NCI-H2227 (cell line): ENCODE data around the gene GALNT10.

Experiments used
- DNase-seq: peaks from one replicate; lab custom pipeline; 2025; ENCODE audit not compliant: unreplicated experiment; lab: John Stamatoyannopoulos, UW

The GALNT10 gene

GRCh38 chr5:154230526-154230925 is 40.0 kb downstream of the GALNT10 start:
- DNase-seq: no peak

DNA sequence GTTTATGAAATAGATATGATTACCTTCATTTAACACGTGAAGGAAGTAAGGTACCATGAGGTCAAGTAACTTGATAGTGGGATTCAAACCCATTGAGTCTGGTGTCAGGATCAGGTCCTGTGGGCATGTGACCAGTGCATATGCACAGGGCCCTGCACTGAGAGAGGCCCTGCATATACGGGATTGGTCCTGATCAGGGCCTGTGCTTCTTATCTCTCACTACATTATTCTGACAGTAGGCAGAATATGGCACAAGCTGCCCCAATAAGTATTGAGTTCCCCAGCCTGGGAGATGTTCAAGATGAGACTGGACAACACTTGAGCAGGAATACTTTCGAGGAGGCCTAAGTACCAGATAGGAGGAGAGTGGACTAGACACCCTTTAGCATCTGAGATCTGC is 44.0 kb downstream of the GALNT10 start:
- DNase-seq: no peak

GRCh38 chr5:154236011-154236410 is 45.5 kb downstream of the GALNT10 start:
- no peak for DNase-seq

GRCh38 chr5:154236536-154237375 is 46.2 kb downstream of the GALNT10 start:
- no peak for DNase-seq

GRCh38 chr5:154237376-154237743 is 46.8 kb downstream of the GALNT10 start:
- DNase-seq: no peak

DNA sequence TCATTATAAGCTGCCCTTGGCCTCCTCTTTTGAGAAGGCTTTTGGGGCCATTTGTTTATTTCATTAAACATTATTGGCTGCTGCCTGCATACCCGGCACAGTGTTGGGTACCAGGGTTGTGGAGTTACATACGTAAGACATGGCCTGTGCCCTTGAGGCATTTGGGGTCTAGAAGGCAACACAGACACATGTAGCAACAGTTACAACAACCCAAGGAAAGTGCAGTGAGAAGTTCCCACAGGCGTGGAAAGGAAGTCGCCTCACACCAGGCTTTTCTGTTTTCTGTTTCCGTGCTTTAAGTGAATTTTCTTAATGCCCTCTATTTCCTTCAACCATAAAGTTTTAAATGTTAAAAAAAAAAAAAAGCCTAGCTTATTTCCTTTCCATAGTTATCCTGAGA is 47.4 kb downstream of the GALNT10 start:
- no peak for DNase-seq

DNA sequence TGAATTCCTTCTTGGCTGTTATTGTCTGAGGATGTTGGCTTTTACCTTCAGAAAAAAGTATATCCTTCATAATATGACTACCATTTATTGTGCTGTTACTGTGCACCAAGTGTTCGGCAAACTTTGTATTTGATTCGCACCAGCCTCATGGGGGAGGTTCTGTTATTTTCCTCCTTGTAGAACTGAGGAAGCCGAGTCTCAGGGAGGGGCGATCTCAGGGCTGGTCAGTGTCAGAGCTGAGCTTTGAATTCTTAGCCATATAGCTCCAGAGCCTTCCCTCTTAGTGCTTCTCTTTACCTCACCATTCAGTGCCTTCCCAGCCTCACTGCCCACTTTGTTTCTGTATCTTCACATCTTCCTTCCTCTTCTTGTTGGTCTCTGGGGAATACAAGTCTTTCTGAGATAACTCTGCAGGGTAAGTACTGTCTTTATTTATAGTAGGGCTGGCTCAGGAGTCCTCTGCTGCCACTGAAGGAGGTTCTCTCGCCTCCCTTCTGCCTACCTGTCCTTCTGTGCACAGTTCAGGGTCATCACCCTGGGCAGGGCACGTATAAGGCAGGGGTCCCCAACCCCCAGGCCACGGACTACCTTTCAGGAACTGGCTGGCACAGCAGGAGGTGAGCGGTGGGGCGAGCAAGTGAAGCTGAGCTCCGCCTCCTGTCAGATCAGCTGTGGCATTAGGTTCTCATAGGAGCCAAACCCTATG is 48.4 kb downstream of the GALNT10 start:
- DNase-seq: no peak

- DNase-seq: no peak
Measured at GRCh38 chr5:154240595-154240994, 50.1 kb downstream of the GALNT10 start.

DNA sequence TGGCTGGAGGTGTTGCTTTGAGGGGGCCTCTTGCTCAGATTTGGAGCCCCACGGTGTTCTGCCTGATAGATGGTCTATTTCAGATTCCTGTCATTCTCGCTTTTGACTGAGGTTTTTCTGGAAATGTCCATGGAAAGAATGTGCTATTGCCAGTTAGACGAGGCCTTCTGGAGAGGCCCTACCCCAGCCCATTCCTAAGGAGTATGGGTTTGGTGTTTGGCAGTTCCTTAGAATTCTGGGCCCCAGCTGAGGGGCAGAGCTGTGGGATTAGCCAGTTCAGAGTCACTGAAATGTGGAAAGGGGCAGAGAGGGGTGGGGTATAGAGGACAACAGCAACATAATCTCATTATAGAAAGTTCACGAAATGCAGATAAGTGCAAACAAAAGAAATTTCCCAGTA is 50.5 kb downstream of the GALNT10 start:
- DNase-seq: no peak

DNA sequence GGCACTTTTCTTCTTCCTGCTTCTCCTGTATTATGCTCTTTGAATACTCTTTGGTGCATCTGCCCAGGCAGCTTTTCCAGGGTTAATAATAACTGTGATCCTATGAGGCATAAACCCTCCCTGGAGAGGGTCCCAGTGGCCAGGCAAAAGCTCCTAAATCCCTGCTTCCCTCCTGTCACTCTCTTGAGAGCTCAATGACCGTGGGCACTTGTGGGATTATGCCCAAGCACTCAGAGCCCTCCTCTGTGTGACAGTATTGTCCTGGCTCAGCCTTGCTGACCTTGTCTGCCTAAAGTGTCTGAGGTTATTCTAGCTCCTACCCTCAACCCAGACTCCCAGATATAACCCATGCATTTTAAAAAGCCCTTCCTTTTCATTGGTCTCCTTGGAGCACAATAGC is 51.9 kb downstream of the GALNT10 start:
- no peak for DNase-seq

DNA sequence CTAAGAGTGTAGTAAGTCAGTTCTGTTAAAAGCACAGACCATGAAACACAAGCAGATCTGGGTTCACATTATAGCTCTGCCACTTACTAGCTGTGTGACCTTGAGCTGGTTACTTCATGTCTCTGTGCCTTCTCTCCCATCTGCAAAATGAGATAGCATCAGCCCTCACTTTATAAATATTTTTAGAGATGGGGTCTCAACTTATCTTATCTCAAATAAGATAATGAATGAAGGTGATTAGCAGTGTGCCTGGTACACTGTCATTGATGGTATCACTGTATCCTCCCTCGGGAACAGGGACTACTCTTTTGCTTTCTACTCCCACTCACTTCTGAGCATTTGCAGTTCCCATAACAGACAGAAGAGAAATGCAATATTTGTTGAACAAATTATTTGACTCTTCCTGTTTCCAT is 52.4 kb downstream of the GALNT10 start:
- DNase-seq: no peak

- DNase-seq: no peak
Measured at GRCh38 chr5:154243736-154244135, 53.2 kb downstream of the GALNT10 start.

GRCh38 chr5:154244476-154244875 is 53.9 kb downstream of the GALNT10 start:
- DNase-seq: no peak

- no peak for DNase-seq
Measured at GRCh38 chr5:154248691-154249090, 58.2 kb downstream of the GALNT10 start.

- DNase-seq: no peak
Measured at GRCh38 chr5:154249826-154250225, 59.3 kb downstream of the GALNT10 start.

DNA sequence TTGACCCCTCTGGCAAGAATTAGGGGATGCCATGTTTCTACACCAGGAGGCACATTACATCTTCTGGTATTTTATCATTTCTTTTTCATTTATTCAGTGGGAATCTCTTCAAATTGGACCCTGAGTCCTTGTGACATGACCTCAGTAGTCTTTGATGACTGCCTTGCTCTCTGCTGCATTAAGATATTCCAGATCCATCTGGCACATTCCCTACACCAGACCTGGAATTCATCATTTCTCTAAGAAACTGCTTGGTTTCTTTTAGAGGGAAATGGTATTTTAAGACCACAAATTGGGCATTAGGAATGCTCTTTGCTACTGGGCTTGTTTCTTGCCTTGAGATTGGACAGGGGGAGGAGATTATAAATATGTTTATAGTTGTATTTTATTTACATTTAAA is 61.0 kb downstream of the GALNT10 start:
- no peak for DNase-seq

DNA sequence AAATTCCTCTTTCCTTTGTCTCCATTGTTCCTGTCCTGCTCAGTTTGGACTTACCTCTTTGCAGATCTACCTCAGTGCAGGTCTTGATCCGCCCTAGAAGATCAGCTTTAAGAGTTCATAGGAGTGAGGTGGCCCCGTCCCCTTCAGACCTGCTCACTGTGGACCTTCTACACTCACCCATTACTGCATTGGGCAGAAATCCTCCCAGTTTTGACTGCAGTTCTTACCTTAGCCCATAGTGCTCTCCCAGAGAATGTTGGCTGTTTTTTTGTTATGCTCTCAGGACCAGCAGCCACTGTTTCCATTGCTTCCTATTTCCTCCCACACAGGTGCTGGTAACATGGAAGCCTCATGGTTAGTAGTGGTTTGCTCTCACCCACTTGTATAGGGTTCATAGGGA is 63.3 kb downstream of the GALNT10 start:
- DNase-seq: no peak

- no peak for DNase-seq
Measured at GRCh38 chr5:154254896-154255295, 64.4 kb downstream of the GALNT10 start.

GRCh38 chr5:154257046-154257445 is 66.5 kb downstream of the GALNT10 start:
- DNase-seq: no peak

GRCh38 chr5:154258531-154259217 is 68.1 kb downstream of the GALNT10 start:
- DNase-seq: no peak

DNA sequence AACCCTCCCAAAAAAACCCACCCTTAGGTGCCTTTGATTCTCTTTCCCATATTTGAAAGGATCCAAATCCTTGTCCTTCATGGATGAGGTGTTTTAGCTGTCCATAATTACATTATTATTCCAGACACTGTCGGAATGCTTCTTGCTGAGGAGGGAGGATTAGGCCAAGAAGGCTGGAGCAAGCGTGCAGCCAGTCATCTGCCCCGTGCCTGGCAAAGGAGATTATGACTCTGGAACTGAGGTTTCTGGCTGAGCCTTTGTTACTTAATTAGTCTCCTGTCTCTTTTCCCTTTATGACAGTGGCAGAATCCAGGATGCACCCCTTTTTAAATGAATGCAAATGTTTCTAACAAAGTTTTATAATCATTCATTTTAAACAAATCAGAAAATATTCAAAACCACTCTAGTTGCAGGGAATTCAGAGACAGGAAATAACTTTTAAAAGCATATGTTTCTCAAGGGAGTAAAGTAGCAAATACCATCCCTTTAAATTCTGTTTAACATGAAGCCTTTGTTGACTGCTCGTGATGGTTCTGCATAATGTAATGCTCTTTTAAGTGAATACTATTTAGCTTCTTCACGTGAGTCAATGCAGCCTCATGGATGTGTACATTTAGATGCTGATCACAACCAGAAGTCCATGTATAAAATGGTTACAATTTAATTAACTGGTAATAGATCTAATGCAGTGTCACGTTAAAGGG is 69.8 kb downstream of the GALNT10 start:
- no peak for DNase-seq
